Testis (tissue), 2 donors: ENCODE results near the gene ADRM1.

Experiments
- POLR2A ChIP-seq: fragments of 450-650 bp; IDR thresholded peaks from one replicate; pipeline ENCODE4 v1.6.1; 2017; ENCODE audit warnings: antibody characterized with exemption, mild to moderate bottlenecking, moderate library complexity
- TF ChIP-seq, protein P1 (sequence below), 3 experiments: fragments of 450-650 bp in 2 of 3; fragments of 200-600 bp in 1 of 3; sonication (generic) in 1 of 3; IDR thresholded peaks; one replicate each; pipeline ENCODE4 v1.5.1; 2016 to 2019; ENCODE audit warnings: antibody characterized with exemption in 3 of 3, mild to moderate bottlenecking in 2 of 3, moderate library complexity in 1 of 3

DNA sequence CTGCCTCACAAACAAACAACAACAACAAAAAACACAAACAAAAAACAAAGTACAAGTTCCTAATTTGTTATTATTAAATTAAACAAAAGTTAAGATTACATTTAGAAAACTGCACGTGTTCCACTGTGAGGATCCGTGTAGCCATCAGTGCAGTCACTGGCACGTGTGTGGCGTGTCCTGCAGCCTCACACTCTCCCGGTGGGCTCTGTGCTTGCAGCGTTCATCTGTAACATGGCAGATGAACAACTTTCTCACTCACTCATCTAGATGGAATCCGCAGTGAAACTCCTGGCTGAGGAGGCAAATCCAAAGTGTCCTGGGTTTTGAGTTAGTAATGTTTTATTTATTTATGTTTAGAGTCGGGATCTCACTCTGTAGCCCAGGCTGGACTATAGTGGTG, 12.9 kb upstream of the ADRM1 start:
- TF ChIP-seq, protein P1, sequence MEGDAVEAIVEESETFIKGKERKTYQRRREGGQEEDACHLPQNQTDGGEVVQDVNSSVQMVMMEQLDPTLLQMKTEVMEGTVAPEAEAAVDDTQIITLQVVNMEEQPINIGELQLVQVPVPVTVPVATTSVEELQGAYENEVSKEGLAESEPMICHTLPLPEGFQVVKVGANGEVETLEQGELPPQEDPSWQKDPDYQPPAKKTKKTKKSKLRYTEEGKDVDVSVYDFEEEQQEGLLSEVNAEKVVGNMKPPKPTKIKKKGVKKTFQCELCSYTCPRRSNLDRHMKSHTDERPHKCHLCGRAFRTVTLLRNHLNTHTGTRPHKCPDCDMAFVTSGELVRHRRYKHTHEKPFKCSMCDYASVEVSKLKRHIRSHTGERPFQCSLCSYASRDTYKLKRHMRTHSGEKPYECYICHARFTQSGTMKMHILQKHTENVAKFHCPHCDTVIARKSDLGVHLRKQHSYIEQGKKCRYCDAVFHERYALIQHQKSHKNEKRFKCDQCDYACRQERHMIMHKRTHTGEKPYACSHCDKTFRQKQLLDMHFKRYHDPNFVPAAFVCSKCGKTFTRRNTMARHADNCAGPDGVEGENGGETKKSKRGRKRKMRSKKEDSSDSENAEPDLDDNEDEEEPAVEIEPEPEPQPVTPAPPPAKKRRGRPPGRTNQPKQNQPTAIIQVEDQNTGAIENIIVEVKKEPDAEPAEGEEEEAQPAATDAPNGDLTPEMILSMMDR (IDR thresholded peaks at IDR 0.05) = no peak
- no peak for TF ChIP-seq POLR2A
